Common myeloid progenitor, CD34-positive (primary cell): ENCODE results near the gene SLX4IP.

Experiments
- CTCF ChIA-PET: fragments of 350-600 bp; sonication (Branson Sonifier 250); formaldehyde crosslinking; loops from one replicate; lab custom pipeline; 2021; ENCODE audit warnings: antibody characterized with exemption; lab: Charles Lee
- POLR2A ChIA-PET: fragments of 350-600 bp; sonication (Branson Sonifier 250); formaldehyde crosslinking; loops from one replicate; lab custom pipeline; 2021; ENCODE audit warnings: antibody characterized with exemption; lab: Charles Lee
- DNase-seq, 3 donors: peaks; one replicate each; pipeline versions ENCODE4 v3.0.0 to v3.0.0-alpha.2; 2013
- H3K27ac ChIP-seq, 2 experiments: 1 replicate in 1 of 2; 2 replicates in 1 of 2; pipeline ENCODE4 v1.7.0; 2013; ENCODE audit warnings: inconsistent platforms in 2 of 2, low read length in 2 of 2, mild to moderate bottlenecking in 2 of 2, low read depth in 1 of 2, moderate library complexity in 1 of 2; ENCODE audit not compliant: severe bottlenecking in 2 of 2, insufficient read depth in 1 of 2, poor library complexity in 1 of 2
- H3K27me3 ChIP-seq, 5 experiments: replicated peaks in 2 of 5; 1 replicate in 3 of 5; 2 replicates in 2 of 5; pipeline versions ENCODE4 v1.6.1 to v1.7.0; 2013; ENCODE audit warnings: low read length in 4 of 5, mild to moderate bottlenecking in 2 of 5, moderate library complexity in 2 of 5, inconsistent platforms in 1 of 5; ENCODE audit not compliant: insufficient read depth in 5 of 5, control insufficient read depth in 4 of 5
- H3K36me3 ChIP-seq, 4 experiments: 1 replicate in 2 of 4; 2 replicates in 2 of 4; pipeline versions ENCODE4 v1.6.1 to v1.7.0; 2013; ENCODE audit warnings: low read length in 3 of 4, control low read depth in 1 of 4, mild to moderate bottlenecking in 1 of 4; ENCODE audit not compliant: control insufficient read depth in 4 of 4, insufficient read depth in 4 of 4
- H3K4me1 ChIP-seq, 4 experiments: 1 replicate in 3 of 4; 2 replicates in 1 of 4; pipeline versions ENCODE4 v1.6.1 to v1.7.1; 2013; ENCODE audit warnings: low read length in 3 of 4, mild to moderate bottlenecking in 3 of 4, control low read depth in 1 of 4, inconsistent platforms in 1 of 4, moderate library complexity in 1 of 4; ENCODE audit not compliant: control insufficient read depth in 4 of 4, insufficient read depth in 4 of 4; ENCODE audit errors: control extremely low read depth in 1 of 4
- H3K4me3 ChIP-seq, 7 experiments: 1 replicate in 4 of 7; 2 replicates in 3 of 7; pipeline versions ENCODE4 v1.5.1 to v1.7.0; 2013; ENCODE audit warnings: mild to moderate bottlenecking in 7 of 7, low read length in 6 of 7, moderate library complexity in 6 of 7, inconsistent platforms in 2 of 7, low read depth in 2 of 7, control low read depth in 1 of 7; ENCODE audit not compliant: insufficient read depth in 4 of 7, control insufficient read depth in 1 of 7; ENCODE audit errors: extremely low read depth in 1 of 7
- H3K9me3 ChIP-seq, 5 experiments: 1 replicate in 4 of 5; 2 replicates in 1 of 5; pipeline versions ENCODE4 v1.6.1 to v1.7.1; 2013; ENCODE audit warnings: low read length in 4 of 5, mild to moderate bottlenecking in 2 of 5, inconsistent platforms in 1 of 5, low read depth in 1 of 5, moderate library complexity in 1 of 5; ENCODE audit not compliant: control insufficient read depth in 4 of 5, insufficient read depth in 2 of 5; ENCODE audit errors: control extremely low read depth in 1 of 5
- WGBS: methylation state at CpG from one replicate; pipeline ENCODE4 v1.1.5; 2013; ENCODE audit not compliant: insufficient coverage; 5-methylcytosine and 5-hydroxymethylcytosine counted together

SLX4IP gene

GRCh38 chr20:10398834-10399369, 36.2 kb upstream of the SLX4IP start:
- H3K36me3 ChIP-seq, result no peaks in the 10 kb centered on the region
- no peak overlapping the region for H3K4me3 ChIP-seq
- no peak overlapping the region for H3K27ac ChIP-seq
- ChIA-PET POLR2A (no interaction called here), CTCF (no interaction called here)
- WGBS, result 96% methylated on average over 3 of the region's 3 CpGs
- H3K27me3 ChIP-seq, result no peaks in the 10 kb centered on the region
- no peaks in the 10 kb centered on the region for H3K4me1 ChIP-seq
- H3K9me3 ChIP-seq, result no peaks in the 10 kb centered on the region
- DNase-seq, result no peak

DNA sequence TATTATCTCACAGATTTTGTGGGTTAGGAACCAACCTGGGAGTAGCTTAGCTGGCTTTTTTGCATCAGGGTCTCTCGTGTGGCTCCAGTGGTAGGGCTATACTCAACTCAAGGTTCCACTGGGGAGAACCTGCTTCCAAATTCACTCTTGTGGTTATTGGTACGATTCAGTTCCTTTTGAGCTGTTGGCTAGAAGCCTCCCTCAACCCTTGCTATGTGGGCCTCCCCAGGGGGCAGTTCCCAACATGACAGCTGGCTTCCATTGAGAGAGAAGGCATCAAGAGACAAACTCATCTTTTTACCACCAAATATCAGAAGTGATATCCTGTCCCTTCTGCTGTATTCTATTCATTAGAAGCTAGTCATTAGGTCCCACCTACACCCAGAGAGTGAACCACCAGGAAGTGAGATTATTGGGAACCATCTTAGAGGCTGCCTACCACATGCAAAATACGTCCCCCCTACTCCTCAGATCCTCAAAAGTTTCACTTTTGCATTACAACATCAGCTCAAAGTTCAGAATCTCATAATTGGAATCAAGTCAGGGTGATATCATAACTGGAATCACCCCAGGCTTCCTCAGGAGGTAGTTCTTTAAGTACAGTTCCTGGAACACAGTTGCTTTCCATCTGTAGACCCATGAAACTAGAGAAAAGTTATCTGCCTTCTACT, 32.0 kb upstream of the SLX4IP start:
- DNase-seq, result no peak
- H3K9me3 ChIP-seq, result no peaks in the 10 kb centered on the region
- POLR2A ChIA-PET, result no interaction called here

DNA sequence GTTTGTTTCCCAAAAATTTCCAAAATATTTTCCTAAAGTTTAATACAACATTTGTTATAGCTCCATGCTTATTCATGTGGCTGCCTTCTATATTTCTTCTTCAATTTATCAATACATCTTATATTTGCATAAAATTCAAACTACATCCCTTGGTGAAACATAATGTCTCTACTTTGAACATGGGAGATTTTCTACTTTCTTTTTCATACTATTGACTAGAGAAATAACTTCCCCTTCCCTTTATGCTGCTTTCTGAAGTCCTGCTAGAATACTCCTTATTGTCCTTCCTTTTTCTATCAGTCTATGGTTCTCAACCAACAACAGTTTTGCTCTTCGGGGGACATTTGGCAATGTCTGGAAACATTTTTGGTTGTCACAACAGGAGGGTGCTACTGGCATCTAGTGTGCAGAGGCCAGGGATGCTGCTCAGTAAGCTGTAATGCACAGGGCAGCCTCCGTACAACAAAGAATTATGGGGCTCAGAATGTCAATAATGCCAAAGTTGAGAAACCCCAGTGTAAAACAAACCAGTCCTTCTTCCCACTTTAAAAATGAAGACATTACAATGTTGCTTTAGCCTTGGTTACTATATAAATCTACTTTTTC, 31.0 kb upstream of the SLX4IP start:
- H3K4me3 ChIP-seq, result no peak overlapping the region
- 89% methylated on average over 1 of the region's 2 CpGs for WGBS
- H3K9me3 ChIP-seq, result no peaks in the 10 kb centered on the region
- H3K36me3 ChIP-seq, result peaks cover 0 to 16% (median 8%) of the 10 kb centered on the region in 4 experiments
- CTCF ChIA-PET, result interaction anchor here (0.6 kb wide), 1 partner anchor 892 kb away, joined by 3 read pairs; no protein-coding TSS in a partner anchor
- no peaks in the 10 kb centered on the region for H3K27me3 ChIP-seq
- no peaks in the 10 kb centered on the region for H3K4me1 ChIP-seq
- POLR2A ChIA-PET, result no interaction called here
- H3K27ac ChIP-seq, result no peak overlapping the region
- peak in 1 of 3 donors; percentile 5 for DNase-seq

More for the DNA sequence above, 32.0 kb upstream of the SLX4IP start:
- CTCF ChIA-PET, result no interaction called here
- Histone ChIP-seq H3K4me3 (no peak overlapping the region), H3K4me1 (no peaks in the 10 kb centered on the region), H3K27me3 (no peaks in the 10 kb centered on the region), H3K36me3 (peaks cover 0 to 16% (median 8%) of the 10 kb centered on the region in 4 experiments), H3K27ac (no peak overlapping the region)
- WGBS, result 80% methylated on average over 3 of the region's 3 CpGs

DNA sequence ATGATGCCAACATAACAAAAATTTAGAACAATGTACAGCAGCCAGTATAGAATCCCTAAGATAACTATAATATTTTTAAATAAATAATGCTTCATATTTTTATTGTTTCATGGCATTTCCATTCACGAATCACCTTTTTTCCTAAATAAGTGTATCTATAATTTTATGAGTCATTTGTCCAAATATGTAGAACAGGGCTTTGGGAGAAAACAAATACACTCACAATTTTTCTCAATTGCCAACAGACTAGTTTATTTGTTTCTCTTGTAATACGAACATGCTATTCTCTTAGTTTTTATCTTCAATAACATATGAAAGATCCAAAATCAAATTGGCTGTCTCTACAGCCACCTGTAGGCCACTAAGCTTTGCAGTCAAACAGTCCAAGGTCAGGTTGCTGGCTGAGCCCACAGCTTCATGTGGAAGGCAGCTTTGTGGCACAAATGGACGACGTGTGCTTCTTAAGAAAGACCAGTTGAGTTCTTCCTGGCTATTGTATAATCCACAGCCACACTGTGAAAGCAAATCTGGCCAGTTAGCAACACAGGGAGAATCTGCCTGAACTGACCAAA, 30.1 kb upstream of the SLX4IP start:
- Histone ChIP-seq H3K27ac (no peak overlapping the region), H3K4me1 (no peaks in the 10 kb centered on the region), H3K4me3 (no peak overlapping the region), H3K27me3 (no peaks in the 10 kb centered on the region), H3K9me3 (no peaks in the 10 kb centered on the region), H3K36me3 (peaks cover 0 to 16% (median 8%) of the 10 kb centered on the region in 4 experiments)
- 100% methylated on average over 3 of the region's 4 CpGs for WGBS
- DNase-seq, result no peak
- ChIA-PET CTCF (interaction anchor here (0.6 kb wide), 1 partner anchor 891 kb away, joined by 3 read pairs; no protein-coding TSS in a partner anchor), POLR2A (no interaction called here)

DNA sequence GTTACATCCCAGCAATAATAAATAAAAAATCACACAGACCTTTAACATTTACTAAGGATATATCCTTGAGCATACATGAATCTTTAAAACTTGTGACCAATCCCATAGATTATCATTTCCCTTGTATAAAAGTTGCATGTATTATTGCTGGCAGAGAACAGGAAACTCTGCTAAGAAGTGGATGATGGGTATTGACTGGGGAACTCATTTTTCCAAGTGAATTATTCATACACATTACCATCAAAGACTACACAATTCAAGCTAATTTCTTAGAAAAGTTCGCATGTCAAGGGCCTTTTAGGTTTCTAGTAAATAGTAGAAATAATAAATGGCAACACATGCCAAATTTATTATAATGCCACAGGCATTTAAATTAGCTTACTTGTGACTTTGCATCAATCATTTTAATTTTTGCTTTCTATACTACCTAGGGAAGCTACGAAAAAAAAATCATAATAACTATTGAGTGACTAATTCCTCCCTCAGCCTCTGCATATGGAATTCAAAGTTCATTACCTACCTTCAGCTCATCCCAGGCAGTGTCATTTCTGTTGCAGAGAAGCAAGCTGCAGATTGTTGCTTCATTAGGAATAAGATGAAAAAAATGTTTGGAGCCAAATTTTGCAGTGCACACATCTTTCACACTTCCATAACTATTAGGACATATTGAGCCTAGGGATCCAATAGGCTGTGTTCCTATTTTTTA, 26.8 kb upstream of the SLX4IP start:
- no peaks in the 10 kb centered on the region for H3K4me1 ChIP-seq
- no peaks in the 10 kb centered on the region for H3K9me3 ChIP-seq
- no peak overlapping the region for H3K27ac ChIP-seq
- no peak overlapping the region for H3K4me3 ChIP-seq
- no peak for DNase-seq
- ChIA-PET POLR2A (no interaction called here), CTCF (no interaction called here)
- H3K36me3 ChIP-seq, result peaks cover 8 to 26% (median 14%) of the 10 kb centered on the region in 4 experiments
- no peaks in the 10 kb centered on the region for H3K27me3 ChIP-seq
- WGBS, result 88% methylated on average over 1 of the region's 2 CpGs

GRCh38 chr20:10411673-10412072, 23.4 kb upstream of the SLX4IP start:
- DNase-seq, result no peak
- ChIA-PET POLR2A (no interaction called here), CTCF (interaction anchor here (1.7 to 5.2 kb wide), 2 partner anchors 15 to 186 kb away, joined by 4 to 23 read pairs; no protein-coding TSS in a partner anchor)
- no peaks in the 10 kb centered on the region for H3K9me3 ChIP-seq
- WGBS, result no CpG with 5 or more reads among the region's 1 CpG
- H3K36me3 ChIP-seq, result peaks cover 11 to 23% (median 13%) of the 10 kb centered on the region in 4 experiments
- H3K27me3 ChIP-seq, result no peaks in the 10 kb centered on the region
- H3K4me1 ChIP-seq, result no peaks in the 10 kb centered on the region
- no peak overlapping the region for H3K27ac ChIP-seq
- no peak overlapping the region for H3K4me3 ChIP-seq
